ENCODE data around the gene SUPT3H. TPM values are rescaled to one million over a fixed set of nuclear protein-coding genes. Genes with fewer than 3 reads are reported as not detected.

The SUPT3H gene
- total RNA-seq, 6 experiments from 2014 or later: 0.95 to 2.8 (median 2.0) TPM

DNA sequence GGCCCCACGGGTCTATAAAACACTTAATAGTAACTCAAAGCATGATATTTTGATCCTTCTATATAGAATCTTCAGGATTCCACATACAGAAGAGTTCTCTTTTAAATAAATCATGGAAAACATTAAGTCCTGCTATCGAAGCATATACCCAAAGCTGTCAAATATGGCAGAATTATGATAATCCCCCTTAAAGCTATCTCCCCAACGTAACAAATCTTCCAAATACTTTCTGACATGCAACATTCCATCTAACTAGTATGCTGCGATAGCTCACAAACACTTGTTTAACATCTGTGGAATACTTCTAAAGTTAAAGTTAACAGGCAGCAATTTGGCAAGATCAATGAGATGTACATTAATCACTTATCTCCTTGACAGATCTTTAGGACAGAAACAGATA is 420.6 kb downstream of the SUPT3H start:
- ATAC-seq (no peak), DNase-seq (no peak)
- H3K27ac ChIP-seq: no peak overlapping the region
- WGBS (ENCODE audit: insufficient coverage, low coverage, low lambda C conversion rate, missing lambda C conversion rate): 89% methylated on average over 4 of the region's 4 CpGs
- intact Hi-C loops (cut with DNase I): no loop called here
- H3K27me3 ChIP-seq: no peaks in the 10 kb centered on the region
- H3K4me3 ChIP-seq: no peak overlapping the region
- H3K4me1 ChIP-seq: no peaks in the 10 kb centered on the region
- no peaks in the 10 kb centered on the region for H3K9me3 ChIP-seq
- no peak for TF ChIP-seq POLR2A (IDR thresholded peaks at IDR 0.05)
- TF ChIP-seq, protein P1, sequence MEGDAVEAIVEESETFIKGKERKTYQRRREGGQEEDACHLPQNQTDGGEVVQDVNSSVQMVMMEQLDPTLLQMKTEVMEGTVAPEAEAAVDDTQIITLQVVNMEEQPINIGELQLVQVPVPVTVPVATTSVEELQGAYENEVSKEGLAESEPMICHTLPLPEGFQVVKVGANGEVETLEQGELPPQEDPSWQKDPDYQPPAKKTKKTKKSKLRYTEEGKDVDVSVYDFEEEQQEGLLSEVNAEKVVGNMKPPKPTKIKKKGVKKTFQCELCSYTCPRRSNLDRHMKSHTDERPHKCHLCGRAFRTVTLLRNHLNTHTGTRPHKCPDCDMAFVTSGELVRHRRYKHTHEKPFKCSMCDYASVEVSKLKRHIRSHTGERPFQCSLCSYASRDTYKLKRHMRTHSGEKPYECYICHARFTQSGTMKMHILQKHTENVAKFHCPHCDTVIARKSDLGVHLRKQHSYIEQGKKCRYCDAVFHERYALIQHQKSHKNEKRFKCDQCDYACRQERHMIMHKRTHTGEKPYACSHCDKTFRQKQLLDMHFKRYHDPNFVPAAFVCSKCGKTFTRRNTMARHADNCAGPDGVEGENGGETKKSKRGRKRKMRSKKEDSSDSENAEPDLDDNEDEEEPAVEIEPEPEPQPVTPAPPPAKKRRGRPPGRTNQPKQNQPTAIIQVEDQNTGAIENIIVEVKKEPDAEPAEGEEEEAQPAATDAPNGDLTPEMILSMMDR (IDR thresholded peaks at IDR 0.05): no peak
- no peaks in the 10 kb centered on the region for H3K36me3 ChIP-seq

DNA sequence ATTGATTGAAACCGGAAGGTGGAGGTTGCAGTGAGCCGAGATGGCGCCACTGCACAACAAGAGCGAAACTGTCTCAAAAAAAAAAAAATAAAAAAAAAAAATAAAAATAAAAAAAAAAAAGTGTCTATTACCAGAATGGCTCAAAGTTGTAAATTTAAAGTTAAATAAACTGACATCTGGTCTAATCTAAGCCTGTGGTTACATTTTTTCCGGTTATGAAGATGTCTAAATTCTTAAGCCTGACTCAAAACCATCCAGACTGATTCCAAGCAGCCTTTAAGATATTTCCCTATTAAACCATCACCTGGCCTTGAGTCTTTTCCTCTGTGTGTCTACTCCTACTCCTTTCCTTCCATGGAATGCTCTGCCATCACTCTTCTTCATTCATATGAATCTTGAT is 421.3 kb downstream of the SUPT3H start:
- intact Hi-C loops (cut with DNase I): no loop called here
- Histone ChIP-seq H3K4me3 (no peak overlapping the region), H3K9me3 (no peaks in the 10 kb centered on the region), H3K4me1 (no peaks in the 10 kb centered on the region), H3K27ac (no peak overlapping the region), H3K36me3 (no peaks in the 10 kb centered on the region), H3K27me3 (no peaks in the 10 kb centered on the region)
- TF ChIP-seq, protein P1 (IDR thresholded peaks at IDR 0.05): no peak
- no peak for TF ChIP-seq POLR2A (IDR thresholded peaks at IDR 0.05)
- WGBS (ENCODE audit: insufficient coverage, low coverage, low lambda C conversion rate, missing lambda C conversion rate): 89% methylated on average over 2 of the region's 5 CpGs
- ATAC-seq (no peak), DNase-seq (no peak)

DNA sequence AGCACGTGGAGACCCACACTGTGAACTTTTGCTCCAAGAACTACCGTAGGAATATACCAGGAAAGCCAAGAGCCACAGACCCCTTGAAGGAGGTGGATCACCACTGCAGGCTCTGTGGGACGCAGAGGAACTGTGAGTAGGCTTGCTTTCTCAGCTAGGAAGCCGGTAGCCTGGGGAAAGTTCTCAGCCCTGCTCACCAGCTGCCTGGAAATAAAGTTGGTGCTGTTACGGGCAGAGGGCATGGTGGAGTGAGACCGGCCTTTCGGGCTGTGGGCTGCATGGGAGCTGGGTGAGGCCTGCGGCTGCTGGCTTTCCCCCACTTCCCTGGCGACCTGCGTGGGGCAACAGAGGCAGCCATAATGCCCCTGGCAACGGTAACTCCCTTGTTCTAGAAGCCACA is 422.6 kb downstream of the SUPT3H start:
- intact Hi-C loops (cut with DNase I): no loop called here
- TF ChIP-seq, protein P1 (IDR thresholded peaks at IDR 0.05): no peak
- TF ChIP-seq POLR2A (IDR thresholded peaks at IDR 0.05): no peak
- no peaks in the 10 kb centered on the region for H3K27me3 ChIP-seq
- no peaks in the 10 kb centered on the region for H3K4me1 ChIP-seq
- H3K36me3 ChIP-seq: no peaks in the 10 kb centered on the region
- no peak overlapping the region for H3K4me3 ChIP-seq
- ATAC-seq (no peak), DNase-seq (no peak)
- H3K27ac ChIP-seq: no peak overlapping the region
- WGBS (ENCODE audit: insufficient coverage, low coverage, low lambda C conversion rate, missing lambda C conversion rate): 72% methylated on average over 4 of the region's 11 CpGs
- no peaks in the 10 kb centered on the region for H3K9me3 ChIP-seq

DNA sequence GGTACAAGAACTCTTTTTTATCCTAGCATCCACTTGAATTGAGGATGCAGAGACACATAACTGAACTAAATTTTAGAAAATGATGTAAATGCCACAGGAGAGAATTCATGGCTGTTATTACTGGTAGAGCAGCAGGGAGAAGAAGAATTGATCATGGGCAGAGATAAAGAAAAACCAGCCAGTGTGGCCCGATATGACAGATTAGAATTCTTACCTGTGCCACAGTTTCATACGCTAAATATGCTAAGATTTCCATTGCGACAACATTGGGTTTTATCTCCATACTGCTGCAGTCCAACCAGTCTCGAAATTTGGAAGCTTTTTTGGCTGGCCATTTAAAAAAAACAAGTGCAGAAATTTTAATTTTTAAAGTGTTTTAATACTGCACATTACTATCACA is 423.5 kb downstream of the SUPT3H start:
- H3K4me3 ChIP-seq: no peak overlapping the region
- ATAC-seq (no peak), DNase-seq (no peak)
- no peaks in the 10 kb centered on the region for H3K4me1 ChIP-seq
- intact Hi-C loops (cut with DNase I): no loop called here
- WGBS (ENCODE audit: insufficient coverage, low coverage, low lambda C conversion rate, missing lambda C conversion rate): 80% methylated on average over 4 of the region's 4 CpGs
- no peak for TF ChIP-seq POLR2A (IDR thresholded peaks at IDR 0.05)
- TF ChIP-seq, protein P1 (IDR thresholded peaks at IDR 0.05): no peak
- H3K27me3 ChIP-seq: no peaks in the 10 kb centered on the region
- no peaks in the 10 kb centered on the region for H3K9me3 ChIP-seq
- no peak overlapping the region for H3K27ac ChIP-seq
- H3K36me3 ChIP-seq: no peaks in the 10 kb centered on the region

DNA sequence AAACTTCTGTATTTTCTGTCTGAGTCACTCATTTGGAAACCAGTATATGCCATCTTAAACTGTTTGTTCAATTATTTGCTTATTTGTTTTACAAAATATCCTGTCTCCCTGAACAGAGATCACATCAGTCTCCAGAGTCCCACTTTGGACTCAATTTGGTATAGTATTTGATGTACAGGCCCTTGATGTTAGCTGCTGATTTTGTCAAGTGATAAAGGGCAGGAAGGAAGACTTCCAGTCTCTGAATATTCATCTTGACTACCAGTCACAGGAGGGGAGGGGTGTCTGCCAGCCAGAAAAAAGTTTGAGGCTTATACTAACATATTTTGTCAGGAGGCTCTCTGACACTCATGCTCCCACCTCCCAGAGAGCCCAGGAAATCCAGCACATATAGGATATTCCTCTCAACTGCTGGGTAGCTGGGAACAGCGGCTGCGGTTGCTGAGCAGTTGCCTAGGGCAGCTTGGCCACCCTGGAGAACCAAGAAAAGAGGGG is 426.4 kb downstream of the SUPT3H start:
- ATAC-seq: no peak
- WGBS (ENCODE audit: insufficient coverage, low coverage, low lambda C conversion rate, missing lambda C conversion rate): 100% methylated on average over 2 of the region's 2 CpGs
- Histone ChIP-seq H3K9me3 (no peaks in the 10 kb centered on the region), H3K27me3 (no peaks in the 10 kb centered on the region), H3K4me1 (no peaks in the 10 kb centered on the region), H3K27ac (no peak overlapping the region), H3K36me3 (no peaks in the 10 kb centered on the region), H3K4me3 (no peak overlapping the region)
- TF ChIP-seq, protein P1 (IDR thresholded peaks at IDR 0.05): no peak
- TF ChIP-seq POLR2A (IDR thresholded peaks at IDR 0.05): no peak
- no peak for DNase-seq
- intact Hi-C loops (cut with DNase I): no loop called here

Measured in right lobe of liver (tissue), 6 donors.